Esophagus squamous epithelium (tissue), 4 donors: ENCODE measurements around the gene CD109.

Experiments used
- POLR2A ChIP-seq, 4 donors: fragments of 450-650 bp; IDR thresholded peaks; one replicate each; pipeline ENCODE4 v1.6.1; 2017; ENCODE audit warnings: antibody characterized with exemption in 4 of 4, mild to moderate bottlenecking in 4 of 4, moderate library complexity in 3 of 4
- TF ChIP-seq, protein P1 (sequence below), 6 experiments: fragments of 450-650 bp in 4 of 6; fragments of 200-600 bp in 2 of 6; sonication (generic) in 2 of 6; IDR thresholded peaks; one replicate each; pipeline ENCODE4 v1.5.1; 2016 to 2019; ENCODE audit warnings: antibody characterized with exemption in 6 of 6, mild to moderate bottlenecking in 4 of 6, moderate library complexity in 4 of 6

DNA sequence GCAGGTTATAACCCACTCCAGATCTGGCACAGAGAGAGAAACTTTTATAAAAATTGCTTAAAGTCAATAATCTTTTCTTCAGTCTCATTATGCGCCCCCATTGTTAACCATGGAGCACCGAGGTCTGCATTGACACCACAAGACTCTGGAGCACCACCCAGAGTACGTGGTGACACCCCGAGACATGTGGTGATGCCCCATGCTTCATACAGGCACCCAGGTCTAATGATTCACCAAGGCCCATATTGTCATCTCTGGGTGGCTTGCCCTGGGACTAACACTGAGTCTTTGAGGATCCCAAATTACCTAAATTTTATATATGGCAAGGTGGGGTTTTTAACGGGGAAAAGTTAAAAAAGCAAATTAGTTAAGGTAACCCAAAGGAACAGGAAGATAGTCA lies 31.1 kb downstream of the CD109 start:
- TF ChIP-seq, protein P1, sequence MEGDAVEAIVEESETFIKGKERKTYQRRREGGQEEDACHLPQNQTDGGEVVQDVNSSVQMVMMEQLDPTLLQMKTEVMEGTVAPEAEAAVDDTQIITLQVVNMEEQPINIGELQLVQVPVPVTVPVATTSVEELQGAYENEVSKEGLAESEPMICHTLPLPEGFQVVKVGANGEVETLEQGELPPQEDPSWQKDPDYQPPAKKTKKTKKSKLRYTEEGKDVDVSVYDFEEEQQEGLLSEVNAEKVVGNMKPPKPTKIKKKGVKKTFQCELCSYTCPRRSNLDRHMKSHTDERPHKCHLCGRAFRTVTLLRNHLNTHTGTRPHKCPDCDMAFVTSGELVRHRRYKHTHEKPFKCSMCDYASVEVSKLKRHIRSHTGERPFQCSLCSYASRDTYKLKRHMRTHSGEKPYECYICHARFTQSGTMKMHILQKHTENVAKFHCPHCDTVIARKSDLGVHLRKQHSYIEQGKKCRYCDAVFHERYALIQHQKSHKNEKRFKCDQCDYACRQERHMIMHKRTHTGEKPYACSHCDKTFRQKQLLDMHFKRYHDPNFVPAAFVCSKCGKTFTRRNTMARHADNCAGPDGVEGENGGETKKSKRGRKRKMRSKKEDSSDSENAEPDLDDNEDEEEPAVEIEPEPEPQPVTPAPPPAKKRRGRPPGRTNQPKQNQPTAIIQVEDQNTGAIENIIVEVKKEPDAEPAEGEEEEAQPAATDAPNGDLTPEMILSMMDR (IDR thresholded peaks at IDR 0.05), result no peak
- no peak for TF ChIP-seq POLR2A (IDR thresholded peaks at IDR 0.05)
